SJCRH30 (cell line): ENCODE results near the gene PYROXD2. TPM values are rescaled to one million over a fixed set of nuclear protein-coding genes. Genes with fewer than 3 reads are reported as not detected.
"Not testable (repeated sequence)": the region's sequence is repeated elsewhere in the genome, so short reads cannot be mapped to it uniquely, and the experiment has no call there.

Experiments used
- DNase-seq, 2 experiments: peaks; one replicate each; pipeline ENCODE4 v3.0.0-alpha.2; 2015 to 2020
- H3K27ac ChIP-seq: fragments of 250-450 bp; sonication (Bioruptor Pico); 2 replicates; pipeline ENCODE4 v1.5.1; 2020; ENCODE audit warnings: mild to moderate bottlenecking, moderate library complexity
- H3K27me3 ChIP-seq: fragments of 250-450 bp; sonication (Bioruptor Pico); 2 replicates; pipeline ENCODE4 v1.5.1; 2020; ENCODE audit warnings: mild to moderate bottlenecking, moderate library complexity
- H3K36me3 ChIP-seq: fragments of 250-450 bp; sonication (Bioruptor Pico); 2 replicates; pipeline ENCODE4 v1.5.1; 2020; ENCODE audit warnings: mild to moderate bottlenecking, moderate library complexity
- H3K4me1 ChIP-seq: fragments of 250-450 bp; sonication (Bioruptor Pico); 2 replicates; pipeline ENCODE4 v1.5.1; 2020; ENCODE audit warnings: mild to moderate bottlenecking, moderate library complexity
- H3K4me3 ChIP-seq: fragments of 250-450 bp; sonication (Bioruptor Pico); 2 replicates; pipeline ENCODE4 v1.5.1; 2020; ENCODE audit warnings: mild to moderate bottlenecking, moderate library complexity
- H3K9me3 ChIP-seq: fragments of 250-450 bp; sonication (Bioruptor Pico); replicated peaks from 2 replicates; pipeline ENCODE4 v1.5.1; 2020; ENCODE audit warnings: mild to moderate bottlenecking, moderate library complexity
- total RNA-seq: library from RNA; depleted of rRNA; stranded (reverse); fragments of >200 nt; shearing (Covaris generic); gene quantifications from 2 replicates; pipeline ENCODE4 v1.2.3, GENCODE V29; 2014

PYROXD2 gene
- total RNA-seq, 1 experiment from 2014 or later, result 0.59 TPM

- Histone ChIP-seq H3K4me1 (no peaks in the 10 kb centered on the region), H3K9me3 (no peaks in the 10 kb centered on the region), H3K27ac (no peak overlapping the region), H3K4me3 (no peak overlapping the region), H3K27me3 (peaks cover 6% of the 10 kb centered on the region; the same call in 1 of the 2 replicates), H3K36me3 (no peaks in the 10 kb centered on the region)
- no peak for DNase-seq
Measured at GRCh38 chr10:98399784-98400183, 15.2 kb downstream of the PYROXD2 start.

GRCh38 chr10:98397089-98397600, 17.8 kb downstream of the PYROXD2 start:
- H3K4me1 ChIP-seq, result no peaks in the 10 kb centered on the region
- H3K4me3 ChIP-seq, result no peak overlapping the region
- H3K27ac ChIP-seq, result no peak overlapping the region
- no peaks in the 10 kb centered on the region for H3K36me3 ChIP-seq
- no peak for DNase-seq
- no peaks in the 10 kb centered on the region for H3K9me3 ChIP-seq
- H3K27me3 ChIP-seq, result peaks cover 6% of the 10 kb centered on the region; the same call in 1 of the 2 replicates

- H3K27ac ChIP-seq, result no peak overlapping the region
- no peaks in the 10 kb centered on the region for H3K4me1 ChIP-seq
- H3K36me3 ChIP-seq, result no peaks in the 10 kb centered on the region
- H3K27me3 ChIP-seq, result peaks cover 6% of the 10 kb centered on the region; the same call in 1 of the 2 replicates
- H3K9me3 ChIP-seq, result no peaks in the 10 kb centered on the region
- H3K4me3 ChIP-seq, result no peak overlapping the region
- no peak for DNase-seq
Measured at GRCh38 chr10:98396096-98397063, 18.6 kb downstream of the PYROXD2 start.

GRCh38 chr10:98394851-98395440, 20.0 kb downstream of the PYROXD2 start:
- Histone ChIP-seq H3K27ac (no peak overlapping the region), H3K36me3 (no peaks in the 10 kb centered on the region), H3K27me3 (0 out of 2 replicates have a peak, but pooled peaks cover 6% of the 10 kb centered on the region), H3K4me3 (no peak overlapping the region), H3K4me1 (no peaks in the 10 kb centered on the region), H3K9me3 (no peaks in the 10 kb centered on the region)
- DNase-seq, result no peak

GRCh38 chr10:98391578-98391991, 23.4 kb downstream of the PYROXD2 start:
- 0 out of 2 replicates have a peak, but pooled peaks cover 3% of the 10 kb centered on the region for H3K27me3 ChIP-seq
- no peak overlapping the region for H3K27ac ChIP-seq
- no peaks in the 10 kb centered on the region for H3K9me3 ChIP-seq
- no peaks in the 10 kb centered on the region for H3K36me3 ChIP-seq
- no peaks in the 10 kb centered on the region for H3K4me1 ChIP-seq
- DNase-seq, result no peak
- H3K4me3 ChIP-seq, result no peak overlapping the region

- H3K4me3 ChIP-seq, result no peak overlapping the region
- DNase-seq, result no peak
- no peaks in the 10 kb centered on the region for H3K36me3 ChIP-seq
- H3K27me3 ChIP-seq, result 0 out of 2 replicates have a peak, but pooled peaks cover 3% of the 10 kb centered on the region
- H3K4me1 ChIP-seq, result no peaks in the 10 kb centered on the region
- H3K9me3 ChIP-seq, result no peaks in the 10 kb centered on the region
- no peak overlapping the region for H3K27ac ChIP-seq
Measured at GRCh38 chr10:98391065-98391464, 23.9 kb downstream of the PYROXD2 start.

- Histone ChIP-seq H3K9me3 (no peaks in the 10 kb centered on the region), H3K4me1 (no peaks in the 10 kb centered on the region), H3K36me3 (no peaks in the 10 kb centered on the region), H3K27me3 (0 out of 2 replicates have a peak, but pooled peaks cover 3% of the 10 kb centered on the region), H3K27ac (no peak overlapping the region), H3K4me3 (no peak overlapping the region)
- DNase-seq, result no peak
Measured at GRCh38 chr10:98390406-98390805, 24.6 kb downstream of the PYROXD2 start.

- H3K4me3 ChIP-seq, result no peak overlapping the region
- no peak for DNase-seq
- H3K36me3 ChIP-seq, result no peaks in the 10 kb centered on the region
- H3K27ac ChIP-seq, result no peak overlapping the region
- no peaks in the 10 kb centered on the region for H3K9me3 ChIP-seq
- H3K4me1 ChIP-seq, result no peaks in the 10 kb centered on the region
- H3K27me3 ChIP-seq, result 0 out of 2 replicates have a peak, but pooled peaks cover 3% of the 10 kb centered on the region
Measured at GRCh38 chr10:98389398-98389797, 25.6 kb downstream of the PYROXD2 start.

- peak; percentile 34 to 52 for DNase-seq
- 0 out of 2 replicates have a peak, but pooled peaks cover 3% of the 10 kb centered on the region for H3K27me3 ChIP-seq
- H3K4me1 ChIP-seq, result peaks cover 5% of the 10 kb centered on the region
- no peaks in the 10 kb centered on the region for H3K9me3 ChIP-seq
- H3K27ac ChIP-seq, result no peak overlapping the region
- no peak overlapping the region for H3K4me3 ChIP-seq
- H3K36me3 ChIP-seq, result no peaks in the 10 kb centered on the region
Measured at GRCh38 chr10:98388101-98388655, 26.8 kb downstream of the PYROXD2 start.

- Histone ChIP-seq H3K4me3 (no peak overlapping the region), H3K9me3 (no peaks in the 10 kb centered on the region), H3K27me3 (0 out of 2 replicates have a peak, but pooled peaks cover 2% of the 10 kb centered on the region), H3K36me3 (no peaks in the 10 kb centered on the region), H3K27ac (no peak overlapping the region), H3K4me1 (peaks cover 8% of the 10 kb centered on the region)
- no peak for DNase-seq
Measured at GRCh38 chr10:98384531-98385133, 30.4 kb downstream of the PYROXD2 start.

- no peak overlapping the region for H3K4me3 ChIP-seq
- peaks cover 8% of the 10 kb centered on the region for H3K4me1 ChIP-seq
- no peaks in the 10 kb centered on the region for H3K9me3 ChIP-seq
- no peak overlapping the region for H3K27ac ChIP-seq
- no peak for DNase-seq
- no peaks in the 10 kb centered on the region for H3K36me3 ChIP-seq
- H3K27me3 ChIP-seq, result no peaks in the 10 kb centered on the region
Measured at GRCh38 chr10:98383869-98384268, 31.1 kb downstream of the PYROXD2 start.

GRCh38 chr10:98383134-98383667, 31.8 kb downstream of the PYROXD2 start:
- H3K27ac ChIP-seq, H3K27me3 ChIP-seq, H3K9me3 ChIP-seq, H3K36me3 ChIP-seq, H3K4me3 ChIP-seq, H3K4me1 ChIP-seq: not testable (repeated sequence)
- DNase-seq, result peak; percentile 15 to 31

- Histone ChIP-seq H3K4me1 (peaks cover 8% of the 10 kb centered on the region), H3K9me3 (no peaks in the 10 kb centered on the region), H3K27me3 (no peaks in the 10 kb centered on the region), H3K27ac (no peak overlapping the region), H3K36me3 (no peaks in the 10 kb centered on the region), H3K4me3 (no peak overlapping the region)
- no peak for DNase-seq
Measured at GRCh38 chr10:98382691-98383101, 32.3 kb downstream of the PYROXD2 start.
